ENCODE results near the gene GFRA1.

DNA sequence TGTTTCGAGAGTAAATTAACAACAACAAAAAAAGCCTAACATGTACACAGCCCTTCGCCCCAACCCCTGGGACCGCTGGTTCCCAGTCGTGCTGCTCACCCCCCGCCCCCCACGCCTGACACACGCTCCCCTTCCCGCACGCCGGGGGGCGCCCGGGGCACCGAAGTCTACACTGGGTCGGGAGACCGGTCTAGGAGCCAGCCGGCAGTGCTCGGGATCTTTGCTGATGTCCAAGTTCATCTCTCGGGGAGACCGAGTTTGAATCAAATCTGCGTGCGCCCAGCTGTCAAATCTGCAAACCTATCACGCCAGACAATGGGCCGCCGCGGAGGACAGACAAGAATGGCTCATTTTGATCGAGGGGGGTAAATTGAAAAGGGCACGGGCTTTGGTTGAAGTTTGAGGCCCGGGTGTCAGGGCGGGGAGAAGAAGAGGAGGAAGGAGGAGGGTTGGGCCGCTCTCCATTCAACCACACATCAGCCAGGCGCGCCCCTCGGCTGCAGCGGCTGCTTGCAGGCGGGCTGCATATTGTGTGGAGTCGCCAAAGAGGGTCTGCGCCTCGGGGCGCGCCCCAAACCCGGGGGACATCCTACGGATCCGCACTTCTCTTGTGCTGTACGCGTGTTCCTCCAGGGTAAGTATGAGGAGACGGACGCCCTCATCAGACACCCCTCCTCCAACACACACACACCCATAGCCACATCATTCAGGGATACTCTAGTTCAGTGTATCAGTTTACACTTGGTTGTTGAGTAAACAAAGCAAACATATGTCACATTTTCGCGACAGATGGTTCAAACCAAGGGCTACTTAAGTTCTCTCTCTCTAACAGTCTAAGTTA is 1.3 kb upstream of the GFRA1 start:
- TF ChIP-seq, protein P1, sequence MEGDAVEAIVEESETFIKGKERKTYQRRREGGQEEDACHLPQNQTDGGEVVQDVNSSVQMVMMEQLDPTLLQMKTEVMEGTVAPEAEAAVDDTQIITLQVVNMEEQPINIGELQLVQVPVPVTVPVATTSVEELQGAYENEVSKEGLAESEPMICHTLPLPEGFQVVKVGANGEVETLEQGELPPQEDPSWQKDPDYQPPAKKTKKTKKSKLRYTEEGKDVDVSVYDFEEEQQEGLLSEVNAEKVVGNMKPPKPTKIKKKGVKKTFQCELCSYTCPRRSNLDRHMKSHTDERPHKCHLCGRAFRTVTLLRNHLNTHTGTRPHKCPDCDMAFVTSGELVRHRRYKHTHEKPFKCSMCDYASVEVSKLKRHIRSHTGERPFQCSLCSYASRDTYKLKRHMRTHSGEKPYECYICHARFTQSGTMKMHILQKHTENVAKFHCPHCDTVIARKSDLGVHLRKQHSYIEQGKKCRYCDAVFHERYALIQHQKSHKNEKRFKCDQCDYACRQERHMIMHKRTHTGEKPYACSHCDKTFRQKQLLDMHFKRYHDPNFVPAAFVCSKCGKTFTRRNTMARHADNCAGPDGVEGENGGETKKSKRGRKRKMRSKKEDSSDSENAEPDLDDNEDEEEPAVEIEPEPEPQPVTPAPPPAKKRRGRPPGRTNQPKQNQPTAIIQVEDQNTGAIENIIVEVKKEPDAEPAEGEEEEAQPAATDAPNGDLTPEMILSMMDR (IDR thresholded peaks at IDR 0.05; ENCODE audit: low read depth, low read length) = no peak
- no peak for TF ChIP-seq POLR2A (IDR thresholded peaks at IDR 0.05; ENCODE audit: extremely low read depth, insufficient read length)
- no peak for TF ChIP-seq MYC (IDR thresholded peaks at IDR 0.05; ENCODE audit: low read depth, low read length)

All from NB4 (cell line).